NCI-H82 treated with DMSO at 0.1 percent for 48 hours (cell line): ENCODE results near the gene UQCR10.
A peak's percentile ranks its signal among the peaks of the same experiment; 100 is the strongest.

Source experiments
- DNase-seq: peaks from one replicate; lab custom pipeline; 2025; ENCODE audit not compliant: unreplicated experiment; lab: John Stamatoyannopoulos, UW

UQCR10 gene

GRCh38 chr22:29758959-29759358 is 8.2 kb upstream of the UQCR10 start:
- DNase-seq, result no peak

GRCh38 chr22:29762263-29762662 is 4.9 kb upstream of the UQCR10 start:
- DNase-seq, result no peak

GRCh38 chr22:29765905-29766631 is 1.1 kb upstream of the UQCR10 start:
- DNase-seq, result no peak

GRCh38 chr22:29766632-29767170 is 468 bp upstream of the UQCR10 start, which contains the start of gene ZMAT5:
Gene ZMAT5 (minus strand): TSS chr22:29767007. CDS start chr22:29748544, 18,463 bp downstream.
- DNase-seq, result peak; percentile 87

GRCh38 chr22:29768052-29768693 is 1.0 kb downstream of the UQCR10 start:
- no peak for DNase-seq

GRCh38 chr22:29769723-29770321 is 2.7 kb downstream of the UQCR10 start:
- DNase-seq, result no peak

GRCh38 chr22:29772170-29772641 is 5.0 kb downstream of the UQCR10 start:
- DNase-seq, result peak; percentile 98

GRCh38 chr22:29773233-29773632 is 6.1 kb downstream of the UQCR10 start:
- DNase-seq, result no peak

- no peak for DNase-seq
These were observed 13.1 kb downstream of the UQCR10 start for GRCh38 chr22:29780220-29780619.

- DNase-seq, result no peak
These were observed 13.8 kb downstream of the UQCR10 start for GRCh38 chr22:29780748-29781676.

GRCh38 chr22:29782061-29782845 is 15.1 kb downstream of the UQCR10 start:
- no peak for DNase-seq

- DNase-seq, result no peak
These were observed 17.5 kb downstream of the UQCR10 start for GRCh38 chr22:29784451-29785361.

GRCh38 chr22:29786031-29786430 is 18.9 kb downstream of the UQCR10 start:
- no peak for DNase-seq

- DNase-seq, result no peak
These were observed 20.3 kb downstream of the UQCR10 start for GRCh38 chr22:29787371-29787980.

- DNase-seq, result no peak
These were observed 21.4 kb downstream of the UQCR10 start for GRCh38 chr22:29788339-29789279.

- DNase-seq, result no peak
These were observed 22.9 kb downstream of the UQCR10 start for GRCh38 chr22:29790061-29790460.

GRCh38 chr22:29793396-29793795 is 26.2 kb downstream of the UQCR10 start:
- DNase-seq, result no peak
